ENCODE data around the gene TBCD.
"Not testable (repeated sequence)": the region's sequence is repeated elsewhere in the genome, so short reads cannot be mapped to it uniquely, and the experiment has no call there.

The TBCD gene

DNA sequence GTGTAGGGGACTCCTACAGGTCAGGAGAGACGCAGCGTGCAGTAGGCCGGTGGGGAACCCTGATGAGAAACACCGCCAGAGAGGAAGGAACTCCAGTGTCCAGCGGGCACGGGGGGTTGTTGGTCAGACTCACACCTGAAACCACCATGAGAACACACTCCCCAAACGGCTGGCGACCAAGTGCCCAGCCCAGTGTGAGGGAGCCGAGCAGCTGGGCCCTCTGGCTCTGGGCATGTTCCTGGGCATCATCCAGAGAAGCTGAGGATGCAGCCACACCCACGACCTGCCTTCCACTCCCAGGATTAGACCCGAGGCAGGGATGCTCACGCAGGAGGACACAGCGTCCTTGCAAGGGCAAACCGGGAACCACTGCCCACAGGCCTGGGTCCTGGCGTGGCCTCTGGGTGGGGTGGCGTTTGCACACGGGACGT, 196.2 kb downstream of the TBCD start:
- Mint-ChIP-seq H3K27ac (no peak overlapping the region), H3K4me1 (peaks cover 7% of the 10 kb centered on the region), H3K36me3 (peaks cover 52% of the 10 kb centered on the region), H3K9me3 (peaks cover 27% of the 10 kb centered on the region), H3K4me3 (no peak overlapping the region)
- ATAC-seq (no peak), DNase-seq (ENCODE audit: low spot score in 2 of 2) (no peak)

DNA sequence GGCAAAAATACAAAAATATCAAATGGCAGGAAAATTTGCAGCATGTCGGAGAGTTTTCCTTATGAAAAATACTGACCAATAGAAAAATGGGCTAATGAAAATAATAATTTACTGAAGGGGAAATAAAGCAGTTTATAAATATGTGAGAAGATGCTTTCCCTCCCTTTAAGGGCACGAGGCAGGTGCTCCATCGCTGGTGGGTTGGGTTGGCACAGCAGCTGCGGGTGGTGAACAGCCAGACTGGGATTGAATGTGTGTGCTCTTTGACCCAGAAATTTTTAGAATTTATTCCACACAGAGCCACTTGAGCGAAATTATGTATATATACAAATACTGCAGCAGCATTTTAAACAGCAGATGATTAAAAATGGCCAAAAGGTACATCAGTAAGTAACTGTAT, 197.1 kb downstream of the TBCD start:
- H3K27ac Mint-ChIP-seq = no peak overlapping the region
- DNase-seq (ENCODE audit: low spot score in 2 of 2) (no peak), ATAC-seq (no peak)
- H3K36me3 Mint-ChIP-seq = peaks cover 43% of the 10 kb centered on the region
- peaks cover 7% of the 10 kb centered on the region for H3K4me1 Mint-ChIP-seq
- peaks cover 27% of the 10 kb centered on the region for H3K9me3 Mint-ChIP-seq
- H3K4me3 Mint-ChIP-seq = no peak overlapping the region

DNA sequence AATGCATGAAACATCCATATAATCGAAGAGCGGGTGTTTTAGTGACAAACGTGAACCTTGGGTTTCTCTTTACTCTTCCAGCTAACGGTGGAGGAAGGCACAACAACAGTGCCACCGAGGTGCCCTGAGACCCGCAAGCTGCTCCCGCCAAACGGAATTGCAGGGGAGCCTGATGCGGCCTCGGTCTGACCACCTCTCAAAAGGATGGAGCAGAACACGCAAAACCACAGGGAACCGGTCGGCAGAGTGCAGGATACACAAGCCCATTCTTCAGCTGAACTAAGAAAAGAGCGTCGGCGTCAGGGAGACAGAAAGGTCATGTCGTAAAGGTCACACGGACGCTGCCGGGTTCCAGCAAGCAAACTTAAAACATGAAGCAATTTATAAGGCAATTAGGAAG, 197.5 kb downstream of the TBCD start:
- Mint-ChIP-seq H3K27ac (no peak overlapping the region), H3K4me1 (peaks cover 7% of the 10 kb centered on the region), H3K4me3 (no peak overlapping the region), H3K36me3 (peaks cover 39% of the 10 kb centered on the region), H3K9me3 (peaks cover 24% of the 10 kb centered on the region)
- DNase-seq (ENCODE audit: low spot score in 2 of 2) (no peak), ATAC-seq (no peak)

DNA sequence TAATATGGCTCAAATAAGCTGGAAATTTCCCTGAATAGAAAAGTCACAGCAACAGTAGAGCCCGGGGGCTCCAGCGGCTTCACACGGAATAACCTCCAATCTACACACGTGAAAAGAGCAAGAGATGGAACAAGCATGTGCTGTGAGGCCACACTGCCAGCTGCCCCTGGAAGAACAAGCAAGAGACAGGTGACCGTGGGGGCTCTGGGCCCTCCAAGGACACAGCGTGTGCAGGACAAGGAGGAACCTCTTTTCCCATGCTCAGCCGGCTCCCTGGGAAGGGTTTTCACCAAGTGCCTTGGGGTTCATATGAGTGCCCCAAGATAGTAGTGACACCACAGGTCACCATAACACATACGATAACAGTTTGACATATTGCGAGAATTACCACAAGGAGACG, 198.1 kb downstream of the TBCD start:
- Mint-ChIP-seq H3K36me3 (peaks cover 33% of the 10 kb centered on the region), H3K9me3 (peaks cover 19% of the 10 kb centered on the region), H3K27ac (no peak overlapping the region), H3K4me3 (no peak overlapping the region), H3K4me1 (peaks cover 7% of the 10 kb centered on the region)
- ATAC-seq (no peak), DNase-seq (ENCODE audit: low spot score in 2 of 2) (no peak)

DNA sequence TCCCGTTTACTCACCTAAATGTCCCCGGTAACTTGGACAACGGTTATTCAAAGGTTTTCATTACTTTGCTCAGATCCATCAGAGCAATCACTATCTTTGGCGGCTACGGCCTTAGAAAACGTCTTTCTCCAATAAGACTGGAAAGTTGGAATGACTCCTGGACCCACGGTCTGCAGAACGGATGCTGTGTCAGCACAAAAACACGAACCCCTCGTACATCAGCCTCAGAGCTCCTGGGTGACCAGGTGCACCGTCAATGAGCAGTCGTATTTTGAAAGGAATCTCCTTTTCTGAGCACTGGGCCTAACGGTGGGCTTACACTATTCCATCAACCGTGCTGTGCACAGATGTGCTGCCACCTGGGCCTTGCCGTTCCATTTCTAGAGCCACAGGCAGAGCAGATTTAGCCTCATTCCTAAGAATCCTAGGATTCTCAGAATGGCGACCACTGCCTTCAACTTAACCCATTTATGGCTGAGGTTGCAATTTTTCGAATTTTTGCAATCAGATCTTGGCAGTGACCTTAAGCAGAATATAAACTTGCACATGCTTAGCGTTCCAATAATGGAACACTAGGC, 198.7 kb downstream of the TBCD start:
- peaks cover 15% of the 10 kb centered on the region for H3K9me3 Mint-ChIP-seq

GRCh38 chr17:82952019-82952418, 200.2 kb downstream of the TBCD start:
- Mint-ChIP-seq H3K36me3 (peaks cover 31% of the 10 kb centered on the region), H3K9me3 (peaks cover 8% of the 10 kb centered on the region), H3K4me1 (peaks cover 7% of the 10 kb centered on the region), H3K27ac (no peak overlapping the region), H3K4me3 (no peak overlapping the region)
- ATAC-seq (no peak), DNase-seq (ENCODE audit: low spot score in 2 of 2) (no peak)

More for the DNA sequence above, 198.7 kb downstream of the TBCD start:
- peaks cover 30% of the 10 kb centered on the region for H3K36me3 Mint-ChIP-seq
- no peak for ATAC-seq
- H3K4me3 Mint-ChIP-seq = no peak overlapping the region
- peaks cover 7% of the 10 kb centered on the region for H3K4me1 Mint-ChIP-seq
- no peak for DNase-seq (ENCODE audit: low spot score in 2 of 2)
- no peak overlapping the region for H3K27ac Mint-ChIP-seq

GRCh38 chr17:82955106-82955505, 203.2 kb downstream of the TBCD start:
- H3K36me3 Mint-ChIP-seq = peaks cover 14% of the 10 kb centered on the region

DNA sequence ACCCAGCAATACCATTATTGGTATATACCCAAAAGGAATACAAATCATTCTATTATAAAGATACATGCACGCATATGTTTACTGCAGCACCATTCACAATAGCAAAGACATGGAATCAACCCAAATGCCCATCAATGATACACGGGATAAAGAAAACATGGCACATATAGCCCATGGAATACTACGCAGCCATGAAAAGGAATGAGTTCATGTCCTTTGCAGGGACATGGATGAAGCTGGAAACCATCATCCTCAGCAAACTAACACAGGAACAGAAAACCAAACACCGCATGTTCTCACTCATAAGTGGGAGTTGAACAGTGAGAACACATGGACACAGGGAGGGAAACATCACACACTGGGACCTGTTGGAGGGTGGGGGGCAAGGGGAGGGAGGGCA, 203.8 kb downstream of the TBCD start:
- not testable (repeated sequence) for H3K9me3 Mint-ChIP-seq; H3K27ac Mint-ChIP-seq; H3K4me1 Mint-ChIP-seq; DNase-seq (ENCODE audit: low spot score in 2 of 2); ATAC-seq; H3K4me3 Mint-ChIP-seq
- H3K36me3 Mint-ChIP-seq = peaks cover 11% of the 10 kb centered on the region

More at GRCh38 chr17:82955106-82955505, 203.2 kb downstream of the TBCD start:
- H3K9me3 Mint-ChIP-seq; H3K27ac Mint-ChIP-seq; H3K4me3 Mint-ChIP-seq; ATAC-seq; H3K4me1 Mint-ChIP-seq; DNase-seq (ENCODE audit: low spot score in 2 of 2): not testable (repeated sequence)

DNA sequence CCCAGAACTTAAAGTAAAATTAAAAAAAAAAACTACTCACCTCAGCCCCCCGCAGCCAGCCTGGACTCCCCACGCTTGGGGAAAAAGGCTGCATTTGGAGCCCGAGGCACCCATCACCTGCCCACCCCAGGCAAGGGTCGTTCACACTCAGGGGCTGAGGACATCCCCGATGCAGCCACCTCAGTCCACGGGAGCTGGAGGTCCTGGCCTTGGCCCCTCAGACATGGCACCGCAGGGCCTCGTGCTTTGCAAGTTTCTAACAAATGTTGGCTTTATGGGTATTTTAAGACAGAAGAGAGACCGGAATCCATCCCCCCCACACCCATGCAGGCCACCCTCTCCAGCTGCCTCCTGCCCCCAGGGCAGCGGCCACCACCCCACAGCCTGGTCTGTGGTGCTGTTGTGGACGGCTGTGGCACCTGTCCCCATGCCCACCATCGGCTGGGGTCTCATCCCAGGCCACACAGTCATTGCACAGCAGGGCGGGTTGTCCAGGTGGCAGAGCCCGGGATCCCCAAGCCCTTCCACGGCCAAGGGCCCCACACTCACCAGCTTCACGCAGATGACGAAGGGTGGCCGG, 204.4 kb downstream of the TBCD start:
- H3K4me1 Mint-ChIP-seq = no peaks in the 10 kb centered on the region
- peaks cover 6% of the 10 kb centered on the region for H3K9me3 Mint-ChIP-seq
- no peak for DNase-seq (ENCODE audit: low spot score in 2 of 2)
- H3K4me3 Mint-ChIP-seq = no peak overlapping the region
- ATAC-seq = no peak
- H3K27ac Mint-ChIP-seq = peak overlapping the region; percentile 61
- H3K36me3 Mint-ChIP-seq = peaks cover 8% of the 10 kb centered on the region

DNA sequence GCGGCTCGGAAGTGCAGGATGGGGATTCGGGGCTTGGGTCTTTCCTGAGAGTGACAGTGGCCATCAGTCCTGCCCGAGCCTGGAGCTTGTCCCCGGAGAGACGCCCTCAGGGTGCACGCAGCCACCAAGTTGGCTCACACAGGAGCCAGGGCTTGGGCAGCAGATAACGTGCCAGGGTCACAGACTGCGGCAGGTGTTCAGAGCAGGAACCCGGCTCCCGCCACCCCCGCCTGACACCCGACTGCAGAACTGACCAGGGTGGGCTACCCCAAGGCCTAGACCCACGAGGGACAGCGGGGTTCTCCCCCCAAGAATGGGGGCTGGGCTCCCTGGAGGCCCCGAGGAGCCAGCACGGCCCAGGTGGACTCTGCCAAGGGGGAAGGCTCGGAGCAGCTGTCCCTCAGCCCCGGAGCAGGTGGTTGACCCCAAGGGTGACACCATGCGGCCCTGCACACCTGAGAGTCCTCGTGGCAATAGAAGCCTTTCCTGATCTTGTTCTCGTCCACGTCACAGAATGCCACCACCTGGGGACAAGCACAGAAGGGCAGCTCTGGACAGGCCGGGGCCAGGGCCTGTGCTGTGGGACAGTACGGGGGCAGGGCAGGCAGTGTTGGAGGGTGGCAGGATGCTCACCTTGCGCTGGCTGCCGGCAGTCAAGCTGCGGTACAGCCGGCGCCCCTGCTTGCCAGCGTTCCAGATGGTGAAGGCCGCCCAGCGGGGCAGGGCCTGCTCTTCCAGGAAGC, 205.0 kb downstream of the TBCD start:
- DNase-seq (ENCODE audit: low spot score in 2 of 2) = no peak
- peaks cover 6% of the 10 kb centered on the region for H3K9me3 Mint-ChIP-seq
- no peak overlapping the region for H3K27ac Mint-ChIP-seq
- peak; percentile 19 for ATAC-seq
- H3K36me3 Mint-ChIP-seq = peaks cover 6% of the 10 kb centered on the region
- no peaks in the 10 kb centered on the region for H3K4me1 Mint-ChIP-seq
- no peak overlapping the region for H3K4me3 Mint-ChIP-seq

- no peak overlapping the region for H3K27ac Mint-ChIP-seq
- peaks cover 6% of the 10 kb centered on the region for H3K36me3 Mint-ChIP-seq
- ATAC-seq = no peak
- no peak overlapping the region for H3K4me3 Mint-ChIP-seq
- peaks cover 6% of the 10 kb centered on the region for H3K9me3 Mint-ChIP-seq
- no peaks in the 10 kb centered on the region for H3K4me1 Mint-ChIP-seq
- DNase-seq (ENCODE audit: low spot score in 2 of 2) = no peak
Observed at GRCh38 chr17:82957469-82957795, 205.6 kb downstream of the TBCD start.

DNA sequence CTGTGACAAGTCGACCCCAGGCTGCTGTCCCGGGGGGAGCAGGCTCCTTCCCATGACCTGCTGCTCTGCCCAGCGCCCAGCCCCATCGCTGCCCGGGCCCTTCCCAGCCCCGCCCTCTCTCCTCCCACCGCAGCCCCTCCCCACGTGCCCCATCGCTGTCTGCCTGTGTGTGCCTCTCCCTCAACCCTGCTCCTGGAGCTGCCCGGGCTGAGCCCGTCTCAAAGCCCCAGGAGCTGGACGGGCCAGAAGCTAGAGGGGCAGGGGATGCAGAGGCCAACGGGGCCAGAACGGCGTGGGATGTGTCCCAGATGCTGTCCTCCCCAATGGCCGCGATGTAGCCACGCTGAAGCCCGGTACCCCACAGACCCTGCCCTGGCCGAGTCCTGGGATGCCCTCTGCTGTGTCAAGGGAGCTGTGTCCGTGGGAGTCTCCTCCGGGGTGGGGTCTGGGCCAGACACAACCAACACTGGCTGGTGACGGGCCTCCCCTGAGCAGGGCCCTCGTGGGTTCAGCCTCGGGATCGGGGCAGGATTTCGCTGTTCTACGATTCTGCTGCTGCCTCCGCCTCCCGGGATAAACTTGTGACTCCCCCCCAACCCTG, 206.2 kb downstream of the TBCD start:
- H3K4me1 Mint-ChIP-seq = peaks cover under 1% of the 10 kb centered on the region
- DNase-seq (ENCODE audit: low spot score in 2 of 2) (no peak), ATAC-seq (no peak)
- H3K9me3 Mint-ChIP-seq = peaks cover under 1% of the 10 kb centered on the region
- H3K4me3 Mint-ChIP-seq = no peak overlapping the region
- peaks cover 6% of the 10 kb centered on the region for H3K36me3 Mint-ChIP-seq
- no peak overlapping the region for H3K27ac Mint-ChIP-seq

DNA sequence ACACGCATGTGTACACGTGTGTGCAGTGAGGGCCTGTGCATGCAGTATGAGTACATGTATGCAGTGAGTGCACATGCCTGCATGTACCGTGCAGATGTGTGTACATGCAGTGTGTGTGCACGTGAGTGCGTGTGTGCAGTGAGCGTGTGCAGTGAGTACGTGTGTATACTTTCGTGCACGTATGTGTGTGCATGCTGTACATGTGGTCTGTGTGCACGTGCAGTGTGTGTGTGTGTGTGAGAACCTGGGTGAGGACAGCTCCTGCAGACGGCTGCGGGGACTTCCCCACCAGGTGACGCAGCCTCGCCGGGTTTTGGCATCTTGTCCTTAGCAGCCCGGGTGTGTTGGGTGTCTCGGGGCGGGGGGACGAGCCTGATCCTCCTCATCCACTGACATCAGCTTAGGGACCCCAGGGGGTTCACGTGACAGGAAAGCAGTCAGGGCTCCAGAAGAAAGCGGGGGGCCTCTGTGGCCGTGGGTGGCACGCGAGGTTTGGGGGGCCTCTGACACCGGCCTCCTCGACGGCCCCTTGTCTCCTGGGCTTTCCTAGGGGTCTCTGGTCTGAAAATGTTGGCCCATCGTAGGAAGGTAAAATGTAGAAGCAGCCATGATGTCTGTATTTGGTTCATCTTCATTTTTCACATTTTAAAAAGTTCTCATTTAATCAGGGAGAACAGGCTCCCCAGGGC, 207.5 kb downstream of the TBCD start:
- H3K27ac Mint-ChIP-seq = no peak overlapping the region
- no peak overlapping the region for H3K4me3 Mint-ChIP-seq
- no peak for ATAC-seq
- no peaks in the 10 kb centered on the region for H3K9me3 Mint-ChIP-seq
- DNase-seq (ENCODE audit: low spot score in 2 of 2) = no peak
- H3K36me3 Mint-ChIP-seq = peaks cover 11% of the 10 kb centered on the region
- H3K4me1 Mint-ChIP-seq = peaks cover 6% of the 10 kb centered on the region

- H3K27ac Mint-ChIP-seq = no peak overlapping the region
Observed at GRCh38 chr17:82959990-82960418, 208.1 kb downstream of the TBCD start.

More at GRCh38 chr17:82959990-82960418, 208.1 kb downstream of the TBCD start:
- DNase-seq (ENCODE audit: low spot score in 2 of 2) (no peak), ATAC-seq (no peak)
- Mint-ChIP-seq H3K9me3 (no peaks in the 10 kb centered on the region), H3K4me1 (peaks cover 6% of the 10 kb centered on the region), H3K4me3 (no peak overlapping the region), H3K36me3 (peaks cover 11% of the 10 kb centered on the region)
